HEK293 (cell line): Measurements from ENCODE around the gene NUMBL.

ENCODE experiments used
- CTCF ChIA-PET: fragments of 350-600 bp; formaldehyde crosslinking; extraction: SDS; loops from one replicate; lab custom pipeline; 2021; ENCODE audit warnings: antibody characterized with exemption; lab: Yijun Ruan, JAX
- POLR2A ChIA-PET: fragments of 300-600 bp; formaldehyde crosslinking; extraction: SDS; loops from one replicate; lab custom pipeline; 2020; ENCODE audit warnings: antibody characterized with exemption, inconsistent platforms; lab: Yijun Ruan, JAX
- H3K27ac ChIP-seq: fragments of 200-500 bp; sonication (Bioruptor generic); 2 replicates; pipeline ENCODE4 v1.5.1; 2014; ENCODE audit warnings: low read depth, low read length, control low read depth, inconsistent platforms; ENCODE audit errors: extremely low read depth
- H3K36me3 ChIP-seq, 2 experiments: fragments of 200-500 bp in 1 of 2; sonication (Bioruptor generic) in 1 of 2; 1 replicate in 1 of 2; 2 replicates in 1 of 2; pipeline ENCODE4 v1.5.1; 2014 to 2017; ENCODE audit warnings: inconsistent platforms in 2 of 2, low read length in 2 of 2; ENCODE audit not compliant: control insufficient read depth in 2 of 2, insufficient read depth in 1 of 2
- H3K4me1 ChIP-seq: fragments of 200-500 bp; sonication (Bioruptor generic); 2 replicates; pipeline ENCODE4 v1.5.1; 2014; ENCODE audit warnings: mild to moderate bottlenecking, low read length, inconsistent platforms; ENCODE audit not compliant: control insufficient read depth, insufficient read depth
- H3K4me3 ChIP-seq: 2 replicates; pipeline ENCODE4 v1.5.1; 2011; ENCODE audit warnings: low read depth, mild to moderate bottlenecking, control low read depth, low read length, moderate library complexity
- H3K9me3 ChIP-seq: fragments of 200-500 bp; sonication (Bioruptor generic); 2 replicates; pipeline ENCODE4 v1.5.1; 2014; ENCODE audit warnings: low read depth, low read length, inconsistent platforms; ENCODE audit not compliant: control insufficient read depth, insufficient read depth
- GFI1B ChIP-seq: fragments of 450-650 bp; formaldehyde crosslinking; IDR thresholded peaks from 2 replicates; pipeline ENCODE4 v1.5.1; 2016; ENCODE audit warnings: missing biosample characterization, missing genetic modification characterization
- KLF1 ChIP-seq: fragments of 450-650 bp; formaldehyde crosslinking; IDR thresholded peaks from 2 replicates; pipeline ENCODE4 v1.5.1; 2016; ENCODE audit warnings: missing biosample characterization, missing genetic modification characterization
- MYNN ChIP-seq: fragments of 450-650 bp; formaldehyde crosslinking; IDR thresholded peaks from 2 replicates; pipeline ENCODE4 v1.5.1; 2016; ENCODE audit warnings: missing biosample characterization, missing genetic modification characterization, borderline replicate concordance
- ZNF221 ChIP-seq: fragments of 450-650 bp; formaldehyde crosslinking; IDR thresholded peaks from 2 replicates; pipeline ENCODE4 v1.5.1; 2017; ENCODE audit warnings: missing biosample characterization, missing genetic modification characterization, borderline replicate concordance
- ZNF239 ChIP-seq: fragments of 450-650 bp; formaldehyde crosslinking; IDR thresholded peaks from 2 replicates; pipeline ENCODE4 v1.5.1; 2016; ENCODE audit warnings: missing biosample characterization, missing genetic modification characterization
- ZNF311 ChIP-seq: fragments of 450-650 bp; formaldehyde crosslinking; IDR thresholded peaks from 2 replicates; pipeline ENCODE4 v1.5.1; 2017; ENCODE audit warnings: missing biosample characterization, missing genetic modification characterization, borderline replicate concordance
- ZNF404 ChIP-seq: fragments of 450-650 bp; formaldehyde crosslinking; IDR thresholded peaks from 2 replicates; pipeline ENCODE4 v1.5.1; 2017; ENCODE audit warnings: missing biosample characterization, missing genetic modification characterization
- ZNF514 ChIP-seq: fragments of 450-650 bp; formaldehyde crosslinking; IDR thresholded peaks from 2 replicates; pipeline ENCODE4 v1.5.1; 2016; ENCODE audit warnings: missing biosample characterization, missing genetic modification characterization
- ZNF585B ChIP-seq: fragments of 450-650 bp; formaldehyde crosslinking; IDR thresholded peaks from 2 replicates; pipeline ENCODE4 v1.5.1; 2016; ENCODE audit warnings: missing biosample characterization, missing genetic modification characterization
- ZNF623 ChIP-seq: fragments of 450-650 bp; formaldehyde crosslinking; IDR thresholded peaks from 2 replicates; pipeline ENCODE4 v1.5.1; 2016; ENCODE audit warnings: missing biosample characterization, missing genetic modification characterization
- ZNF670 ChIP-seq: fragments of 450-650 bp; formaldehyde crosslinking; IDR thresholded peaks from 2 replicates; pipeline ENCODE4 v1.5.1; 2016; ENCODE audit warnings: missing biosample characterization, missing genetic modification characterization, low read depth
- ZNF701 ChIP-seq: fragments of 450-650 bp; formaldehyde crosslinking; IDR thresholded peaks from 2 replicates; pipeline ENCODE4 v1.5.1; 2016; ENCODE audit warnings: missing biosample characterization, missing genetic modification characterization
- ZNF791 ChIP-seq: fragments of 450-650 bp; formaldehyde crosslinking; IDR thresholded peaks from 2 replicates; pipeline ENCODE4 v1.5.1; 2016; ENCODE audit warnings: missing biosample characterization, missing genetic modification characterization
- ZNF830 ChIP-seq: fragments of 450-650 bp; IDR thresholded peaks from 2 replicates; pipeline ENCODE4 v1.5.0; 2018; ENCODE audit warnings: missing biosample characterization, missing genetic modification characterization, low read depth, mild to moderate bottlenecking, moderate library complexity
- TF ChIP-seq, protein P1 (sequence below): fragments of 450-650 bp; formaldehyde crosslinking; IDR thresholded peaks from 2 replicates; pipeline ENCODE4 v1.5.1; 2016; ENCODE audit warnings: missing biosample characterization, missing genetic modification characterization
- TF ChIP-seq, protein P2 (sequence below): fragments of 450-650 bp; formaldehyde crosslinking; IDR thresholded peaks from 2 replicates; pipeline ENCODE4 v1.5.1; 2016; ENCODE audit warnings: missing biosample characterization, missing genetic modification characterization
- TF ChIP-seq, protein P3 (sequence below): fragments of 450-650 bp; formaldehyde crosslinking; IDR thresholded peaks from 2 replicates; pipeline ENCODE4 v1.5.1; 2016; ENCODE audit warnings: missing biosample characterization, missing genetic modification characterization

The NUMBL gene

DNA sequence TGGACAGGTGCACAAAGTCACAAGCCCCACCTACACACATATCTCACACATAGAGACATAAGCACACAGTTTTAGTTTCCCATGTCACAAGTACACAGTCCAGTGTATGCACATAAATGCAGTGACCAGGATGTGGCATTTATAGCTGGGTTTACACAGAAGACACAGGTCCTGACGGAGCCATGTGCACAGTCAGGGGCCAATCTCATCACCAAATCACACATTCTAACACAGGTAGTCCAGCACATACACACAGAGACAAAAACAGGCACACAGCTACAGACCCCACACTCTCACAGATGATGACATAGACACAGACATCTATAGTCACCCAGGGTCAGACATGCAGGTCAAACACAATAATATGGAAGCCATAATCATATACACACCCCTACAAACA is 2.1 kb downstream of the NUMBL start:
- ChIA-PET CTCF (interaction anchor here (0.7 to 1.0 kb wide), 2 partner anchors 14 to 81 kb away, joined by 3 read pairs; no protein-coding TSS in a partner anchor), POLR2A (interaction anchor here (1.3 to 1.8 kb wide), 2 partner anchors 26 to 90 kb away, joined by 3 to 6 read pairs; partner anchors contain the start of gene RAB4B)

DNA sequence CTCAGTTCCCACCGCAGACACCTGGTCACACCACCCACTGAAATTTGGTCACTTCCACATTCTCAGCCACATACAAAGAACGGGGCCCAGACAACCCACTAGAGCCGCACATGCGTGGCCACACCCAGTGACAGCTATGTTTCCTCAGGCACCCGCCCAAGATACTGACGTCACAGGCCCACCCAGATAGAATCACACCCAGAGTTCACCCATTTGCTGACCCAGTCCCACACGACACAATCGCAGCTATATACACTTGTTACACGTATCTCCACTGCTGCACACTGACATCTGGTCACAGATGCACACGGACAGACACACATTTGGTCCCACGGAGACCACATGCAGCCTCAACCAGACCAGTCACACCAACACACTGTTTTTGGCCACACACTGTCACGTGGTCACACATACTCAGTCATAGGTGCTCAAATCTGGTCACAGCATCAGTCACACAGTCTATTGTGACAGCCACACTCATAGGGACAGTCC is 2.9 kb downstream of the NUMBL start:
- peaks cover 16% of the 10 kb centered on the region for H3K4me1 ChIP-seq
- TF ChIP-seq, protein P1, sequence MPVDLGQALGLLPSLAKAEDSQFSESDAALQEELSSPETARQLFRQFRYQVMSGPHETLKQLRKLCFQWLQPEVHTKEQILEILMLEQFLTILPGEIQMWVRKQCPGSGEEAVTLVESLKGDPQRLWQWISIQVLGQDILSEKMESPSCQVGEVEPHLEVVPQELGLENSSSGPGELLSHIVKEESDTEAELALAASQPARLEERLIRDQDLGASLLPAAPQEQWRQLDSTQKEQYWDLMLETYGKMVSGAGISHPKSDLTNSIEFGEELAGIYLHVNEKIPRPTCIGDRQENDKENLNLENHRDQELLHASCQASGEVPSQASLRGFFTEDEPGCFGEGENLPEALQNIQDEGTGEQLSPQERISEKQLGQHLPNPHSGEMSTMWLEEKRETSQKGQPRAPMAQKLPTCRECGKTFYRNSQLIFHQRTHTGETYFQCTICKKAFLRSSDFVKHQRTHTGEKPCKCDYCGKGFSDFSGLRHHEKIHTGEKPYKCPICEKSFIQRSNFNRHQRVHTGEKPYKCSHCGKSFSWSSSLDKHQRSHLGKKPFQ (tag by site-specific recombination) = peak; percentile 86
- TF ChIP-seq, protein P2, sequence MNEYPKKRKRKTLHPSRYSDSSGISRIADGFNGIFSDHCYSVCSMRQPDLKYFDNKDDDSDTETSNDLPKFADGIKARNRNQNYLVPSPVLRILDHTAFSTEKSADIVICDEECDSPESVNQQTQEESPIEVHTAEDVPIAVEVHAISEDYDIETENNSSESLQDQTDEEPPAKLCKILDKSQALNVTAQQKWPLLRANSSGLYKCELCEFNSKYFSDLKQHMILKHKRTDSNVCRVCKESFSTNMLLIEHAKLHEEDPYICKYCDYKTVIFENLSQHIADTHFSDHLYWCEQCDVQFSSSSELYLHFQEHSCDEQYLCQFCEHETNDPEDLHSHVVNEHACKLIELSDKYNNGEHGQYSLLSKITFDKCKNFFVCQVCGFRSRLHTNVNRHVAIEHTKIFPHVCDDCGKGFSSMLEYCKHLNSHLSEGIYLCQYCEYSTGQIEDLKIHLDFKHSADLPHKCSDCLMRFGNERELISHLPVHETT (tag by site-specific recombination) = no peak
- TF ChIP-seq KLF1 (tag by site-specific recombination) (peak; percentile 97), ZNF514 (tag by site-specific recombination) (no peak), ZNF239 (tag by site-specific recombination) (no peak), ZNF311 (tag by site-specific recombination) (0 out of 2 replicates have a peak, but pooled peaks have one; percentile 30), ZNF404 (tag by site-specific recombination) (no peak)
- H3K4me3 ChIP-seq = no peak overlapping the region

More for the DNA sequence above, 2.1 kb downstream of the NUMBL start:
- H3K27ac ChIP-seq = no peak overlapping the region
- TF ChIP-seq GFI1B = no peak
- no peak for TF ChIP-seq ZNF623 (tag by site-specific recombination)
- no peak for TF ChIP-seq MYNN (tag by site-specific recombination)
- no peak for TF ChIP-seq ZNF670 (tag by site-specific recombination)
- TF ChIP-seq, protein P3, sequence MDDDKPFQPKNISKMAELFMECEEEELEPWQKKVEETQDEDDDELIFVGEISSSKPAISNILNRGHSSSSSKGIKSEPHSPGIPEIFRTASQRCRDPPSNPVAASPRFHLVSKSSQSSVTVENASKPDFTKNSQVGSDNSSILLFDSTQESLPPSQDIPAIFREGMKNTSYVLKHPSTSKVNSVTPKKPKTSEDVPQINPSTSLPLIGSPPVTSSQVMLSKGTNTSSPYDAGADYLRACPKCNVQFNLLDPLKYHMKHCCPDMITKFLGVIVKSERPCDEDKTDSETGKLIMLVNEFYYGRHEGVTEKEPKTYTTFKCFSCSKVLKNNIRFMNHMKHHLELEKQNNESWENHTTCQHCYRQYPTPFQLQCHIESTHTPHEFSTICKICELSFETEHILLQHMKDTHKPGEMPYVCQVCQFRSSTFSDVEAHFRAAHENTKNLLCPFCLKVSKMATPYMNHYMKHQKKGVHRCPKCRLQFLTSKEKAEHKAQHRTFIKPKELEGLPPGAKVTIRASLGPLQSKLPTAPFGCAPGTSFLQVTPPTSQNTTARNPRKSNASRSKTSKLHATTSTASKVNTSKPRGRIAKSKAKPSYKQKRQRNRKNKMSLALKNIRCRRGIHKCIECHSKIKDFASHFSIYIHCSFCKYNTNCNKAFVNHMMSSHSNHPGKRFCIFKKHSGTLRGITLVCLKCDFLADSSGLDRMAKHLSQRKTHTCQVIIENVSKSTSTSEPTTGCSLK (tag by site-specific recombination) = no peak
- no peak for TF ChIP-seq ZNF585B (tag by site-specific recombination)
- no peak for TF ChIP-seq ZNF791 (tag by site-specific recombination)
- no peak for TF ChIP-seq ZNF701 (tag by site-specific recombination)
- no peak for TF ChIP-seq ZNF221 (tag by site-specific recombination)
- TF ChIP-seq ZNF830 (tag by site-specific recombination) = no peak
- peaks cover 16 to 35% of the 10 kb centered on the region in 2 experiments; a peak in 2 of 3 replicates for H3K36me3 ChIP-seq
- no peak overlapping the region for H3K4me3 ChIP-seq
- no peaks in the 10 kb centered on the region for H3K9me3 ChIP-seq
- peaks cover 16% of the 10 kb centered on the region for H3K4me1 ChIP-seq

More for the DNA sequence above, 2.9 kb downstream of the NUMBL start:
- POLR2A ChIA-PET = interaction anchor here (0.7 to 1.8 kb wide), 3 partner anchors 25 to 91 kb away, joined by 3 to 6 read pairs (median 3); partner anchors contain the start of genes ACTMAP, RAB4B and SNRPA
- no peak overlapping the region for H3K27ac ChIP-seq
- CTCF ChIA-PET = interaction anchor here (1.0 kb wide), 1 partner anchor 15 kb away, joined by 3 read pairs; no protein-coding TSS in a partner anchor
- peaks cover 11 to 39% of the 10 kb centered on the region in 2 experiments; a peak in 2 of 3 replicates for H3K36me3 ChIP-seq
- no peaks in the 10 kb centered on the region for H3K9me3 ChIP-seq
